Measurements from ENCODE around the gene RNF32. TPM values are rescaled to one million over a fixed set of nuclear protein-coding genes. Genes with fewer than 3 reads are reported as not detected.
"Not testable (repeated sequence)": the region's sequence is repeated elsewhere in the genome, so short reads cannot be mapped to it uniquely, and the experiment has no call there.

The RNF32 gene
- total RNA-seq, 1 donor from 2014 or later = 1.9 TPM

DNA sequence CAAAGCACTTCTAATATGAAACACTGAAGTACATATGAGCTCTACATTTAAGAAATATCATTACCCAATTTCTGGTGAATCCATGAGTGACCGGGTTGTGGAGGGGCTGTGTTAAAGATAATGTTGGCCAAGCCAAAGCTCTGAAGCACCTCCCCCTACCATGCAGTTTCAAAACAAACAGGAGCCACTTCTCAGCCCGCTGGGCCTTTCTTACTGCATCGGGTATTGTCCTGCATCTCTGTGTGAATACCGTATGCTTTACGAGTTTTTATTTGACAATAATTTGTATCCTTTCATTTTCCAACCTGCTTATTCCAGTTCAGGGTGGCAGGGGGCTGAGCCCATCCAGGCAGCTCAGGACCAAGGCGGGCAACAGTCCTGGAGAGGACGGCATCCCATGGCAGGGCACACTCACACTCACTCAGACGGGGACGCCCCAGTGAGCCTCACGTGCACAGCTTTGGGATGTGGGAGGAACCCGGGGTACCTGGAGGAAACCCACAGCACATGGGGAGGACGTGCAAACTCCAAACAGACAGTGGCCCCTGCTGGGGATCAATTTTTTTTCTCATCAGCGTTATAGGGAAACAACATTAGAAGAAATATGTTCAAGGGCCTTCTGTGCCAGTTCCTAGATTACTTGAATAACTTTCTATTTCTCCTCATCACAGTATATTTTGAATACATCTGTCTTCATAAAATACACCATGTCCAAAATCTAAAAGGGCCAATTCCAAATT, 1.9 kb downstream of the RNF32 start:
- Histone ChIP-seq H3K27ac (no peak overlapping the region), H3K4me3 (no peak overlapping the region), H3K36me3 (no peaks in the 10 kb centered on the region), H3K27me3 (no peaks in the 10 kb centered on the region), H3K4me1 (peaks cover 6% of the 10 kb centered on the region), H3K9me3 (no peaks in the 10 kb centered on the region)
- DNase-seq (no peak), ATAC-seq (no peak)
- intact Hi-C loops (cut with DNase I) = no loop called here
- TF ChIP-seq, protein P1, sequence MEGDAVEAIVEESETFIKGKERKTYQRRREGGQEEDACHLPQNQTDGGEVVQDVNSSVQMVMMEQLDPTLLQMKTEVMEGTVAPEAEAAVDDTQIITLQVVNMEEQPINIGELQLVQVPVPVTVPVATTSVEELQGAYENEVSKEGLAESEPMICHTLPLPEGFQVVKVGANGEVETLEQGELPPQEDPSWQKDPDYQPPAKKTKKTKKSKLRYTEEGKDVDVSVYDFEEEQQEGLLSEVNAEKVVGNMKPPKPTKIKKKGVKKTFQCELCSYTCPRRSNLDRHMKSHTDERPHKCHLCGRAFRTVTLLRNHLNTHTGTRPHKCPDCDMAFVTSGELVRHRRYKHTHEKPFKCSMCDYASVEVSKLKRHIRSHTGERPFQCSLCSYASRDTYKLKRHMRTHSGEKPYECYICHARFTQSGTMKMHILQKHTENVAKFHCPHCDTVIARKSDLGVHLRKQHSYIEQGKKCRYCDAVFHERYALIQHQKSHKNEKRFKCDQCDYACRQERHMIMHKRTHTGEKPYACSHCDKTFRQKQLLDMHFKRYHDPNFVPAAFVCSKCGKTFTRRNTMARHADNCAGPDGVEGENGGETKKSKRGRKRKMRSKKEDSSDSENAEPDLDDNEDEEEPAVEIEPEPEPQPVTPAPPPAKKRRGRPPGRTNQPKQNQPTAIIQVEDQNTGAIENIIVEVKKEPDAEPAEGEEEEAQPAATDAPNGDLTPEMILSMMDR (IDR thresholded peaks at IDR 0.05) = no peak

DNA sequence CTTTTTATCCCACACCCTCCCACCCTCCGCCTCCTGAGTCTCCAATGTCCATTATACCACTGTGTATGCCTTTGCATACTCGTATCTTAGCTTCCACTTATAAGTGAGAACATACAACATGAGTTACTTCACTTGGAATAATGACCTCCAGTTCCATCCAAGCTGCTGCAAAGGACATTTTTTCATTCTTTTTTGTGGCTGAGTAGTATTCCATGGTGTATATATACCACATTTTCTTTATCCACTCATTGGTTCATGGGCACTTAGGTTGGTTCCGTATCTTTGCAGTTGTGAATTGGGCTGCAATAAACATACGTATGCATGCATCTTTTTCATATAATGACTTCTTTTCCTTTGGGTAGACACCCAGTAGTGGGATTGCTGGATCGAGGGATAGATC, 6.8 kb downstream of the RNF32 start:
- H3K36me3 ChIP-seq; intact Hi-C loops (cut with DNase I); H3K27ac ChIP-seq; ATAC-seq; H3K4me1 ChIP-seq; H3K4me3 ChIP-seq; DNase-seq; H3K9me3 ChIP-seq: not testable (repeated sequence)
- H3K27me3 ChIP-seq = peaks cover 17% of the 10 kb centered on the region

DNA sequence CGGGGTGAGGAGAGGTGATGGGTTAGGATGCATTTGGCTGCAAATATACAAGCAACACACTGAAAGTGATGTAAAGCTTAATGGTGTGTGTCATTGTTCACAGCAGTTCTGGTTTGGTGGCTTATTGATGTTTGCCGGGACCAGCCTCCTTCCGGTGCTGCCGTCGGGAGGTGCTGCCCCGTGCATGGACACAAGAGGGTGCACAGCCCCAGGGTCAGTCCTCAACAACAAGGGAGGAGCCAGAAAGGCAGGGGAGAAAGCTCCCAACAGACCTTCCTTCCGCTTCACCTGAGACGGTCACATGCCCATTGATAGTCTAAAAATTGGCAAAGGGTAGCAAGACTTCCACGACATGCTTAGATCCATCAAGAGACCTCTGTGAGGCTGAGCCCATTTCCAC, 9.5 kb downstream of the RNF32 start:
- peak; percentile 86 for ATAC-seq
- H3K36me3 ChIP-seq = no peaks in the 10 kb centered on the region
- H3K4me1 ChIP-seq = no peaks in the 10 kb centered on the region
- no peak overlapping the region for H3K4me3 ChIP-seq
- TF ChIP-seq, protein P1 (IDR thresholded peaks at IDR 0.05) = peak; percentile 34
- DNase-seq = no peak
- H3K9me3 ChIP-seq = no peaks in the 10 kb centered on the region
- H3K27ac ChIP-seq = no peak overlapping the region
- peaks cover 17% of the 10 kb centered on the region for H3K27me3 ChIP-seq
- intact Hi-C loops (cut with DNase I) = no loop called here

DNA sequence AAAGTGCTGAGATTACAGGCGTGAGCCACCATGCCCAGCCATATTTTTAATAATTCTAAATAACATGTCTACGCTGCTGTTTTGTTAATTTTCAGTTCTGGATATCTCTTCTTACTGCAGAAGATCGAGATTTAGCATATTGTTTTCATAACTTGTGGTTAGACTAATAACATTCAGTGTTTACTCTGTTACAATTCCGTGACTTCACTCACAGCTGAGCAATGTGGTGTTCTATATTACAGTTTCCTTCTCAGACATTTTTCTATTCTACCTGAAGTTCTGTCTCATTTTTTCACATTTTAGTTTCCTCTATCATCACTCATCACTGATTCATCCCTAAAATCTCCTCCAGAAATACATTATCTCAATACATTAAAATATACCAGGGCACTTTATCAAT, 10.9 kb downstream of the RNF32 start:
- Histone ChIP-seq H3K27me3 (peaks cover 17% of the 10 kb centered on the region), H3K9me3 (no peaks in the 10 kb centered on the region), H3K4me3 (no peak overlapping the region), H3K27ac (no peak overlapping the region), H3K4me1 (no peaks in the 10 kb centered on the region), H3K36me3 (no peaks in the 10 kb centered on the region)
- DNase-seq (no peak), ATAC-seq (no peak)
- intact Hi-C loops (cut with DNase I) = no loop called here
- TF ChIP-seq, protein P1 (IDR thresholded peaks at IDR 0.05) = no peak

DNA sequence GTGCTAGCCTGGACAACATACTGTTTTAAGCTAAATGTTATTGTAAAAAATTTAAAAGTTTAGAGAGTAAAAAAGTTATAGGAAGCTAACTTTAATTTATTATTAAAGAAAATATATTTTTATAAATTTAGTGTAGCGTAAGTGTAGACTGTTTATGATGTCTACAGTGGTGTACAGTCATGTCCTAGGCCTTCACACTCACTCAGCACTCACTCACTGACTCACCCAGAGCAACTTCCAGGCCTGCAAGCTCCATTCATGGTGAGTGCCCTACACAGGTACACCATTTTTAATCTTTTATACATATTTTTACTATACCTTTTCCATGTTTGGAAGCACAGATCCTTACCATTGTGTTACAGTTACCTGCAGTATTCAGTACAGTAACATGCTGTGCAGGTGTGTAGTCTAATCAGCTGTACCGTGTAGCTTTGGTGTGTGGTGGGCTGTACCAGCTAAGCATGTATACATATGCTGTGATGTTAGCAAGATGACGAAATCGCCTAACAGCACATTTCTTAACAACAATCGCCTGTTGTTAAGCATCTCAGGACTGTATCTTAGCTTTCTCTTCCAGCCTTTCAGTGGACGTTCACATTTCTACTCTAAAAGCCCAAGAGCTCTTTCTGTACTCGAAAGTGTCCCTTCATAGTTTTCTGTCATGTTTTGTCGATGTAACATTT, 12.5 kb downstream of the RNF32 start:
- Histone ChIP-seq H3K36me3 (no peaks in the 10 kb centered on the region), H3K27me3 (peaks cover 17% of the 10 kb centered on the region), H3K4me3 (no peak overlapping the region), H3K27ac (no peak overlapping the region), H3K9me3 (no peaks in the 10 kb centered on the region), H3K4me1 (no peaks in the 10 kb centered on the region)
- TF ChIP-seq, protein P1 (IDR thresholded peaks at IDR 0.05) = no peak
- ATAC-seq (no peak), DNase-seq (no peak)
- intact Hi-C loops (cut with DNase I) = no loop called here

DNA sequence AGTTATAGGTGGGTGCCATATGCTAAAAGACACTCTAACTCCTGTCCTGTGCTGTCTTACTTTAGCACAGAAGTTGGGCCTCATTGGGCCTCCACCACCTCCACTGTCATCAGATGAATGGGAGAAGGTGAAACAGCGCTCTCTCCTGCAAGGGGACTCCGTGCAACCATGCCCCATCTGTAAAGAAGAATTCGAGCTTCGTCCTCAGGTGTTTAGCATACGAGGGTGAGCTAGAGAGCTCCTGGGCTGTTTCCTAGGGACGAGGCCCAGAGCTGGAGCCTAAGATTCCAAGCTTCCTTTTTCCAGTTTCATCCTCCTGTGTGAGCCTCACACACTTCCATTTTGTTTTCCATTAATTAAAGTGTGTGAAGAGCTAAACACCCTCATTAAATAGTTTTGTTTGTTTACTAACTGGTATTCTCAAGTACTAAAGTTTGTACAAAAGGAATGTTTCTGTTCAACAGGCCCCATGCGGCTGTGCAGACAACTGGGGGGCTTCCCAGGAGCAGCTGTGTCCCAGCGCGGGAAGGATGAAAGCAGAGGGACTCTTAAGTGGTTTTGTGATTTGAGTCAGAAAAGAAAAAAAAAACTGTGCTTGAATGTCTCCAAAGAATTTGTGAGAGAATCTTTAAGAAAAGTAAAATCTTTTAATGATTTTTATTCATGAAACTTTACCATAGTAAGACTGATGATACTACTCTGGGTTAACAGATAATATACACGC, 14.1 kb downstream of the RNF32 start:
- Histone ChIP-seq H3K9me3 (no peaks in the 10 kb centered on the region), H3K27ac (no peak overlapping the region), H3K27me3 (peaks cover 16% of the 10 kb centered on the region), H3K4me1 (no peaks in the 10 kb centered on the region), H3K4me3 (no peak overlapping the region), H3K36me3 (no peaks in the 10 kb centered on the region)
- intact Hi-C loops (cut with DNase I) = no loop called here
- no peak for DNase-seq
- no peak for ATAC-seq
- TF ChIP-seq, protein P1 (IDR thresholded peaks at IDR 0.05) = no peak

Data from upper lobe of right lung (tissue), 1 donor.